Mesenchymal stem cell (in vitro differentiated cells and primary cell): Measurements from ENCODE around the gene ZFYVE9.
A peak's percentile ranks its signal among the peaks of the same experiment; 100 is the strongest.

Experiments
- DNase-seq: peaks from one replicate; pipeline ENCODE4 v3.0.0-alpha.2; 2013
- H2AFZ ChIP-seq: one replicate; pipeline ENCODE4 v1.6.1; 2013; ENCODE audit warnings: low read depth, mild to moderate bottlenecking, control low read depth, inconsistent platforms, low read length, moderate library complexity
- H2AK5ac ChIP-seq: 2 replicates; pipeline ENCODE4 v1.6.1; 2013; ENCODE audit warnings: low read length, moderate library complexity, mild to moderate bottlenecking, inconsistent platforms; ENCODE audit not compliant: severe bottlenecking
- H2BK120ac ChIP-seq: one replicate; pipeline ENCODE4 v1.6.1; 2013; ENCODE audit warnings: low read depth, mild to moderate bottlenecking, inconsistent platforms, low read length, moderate library complexity
- H2BK12ac ChIP-seq, 2 experiments: one replicate each; pipeline ENCODE4 v1.6.1; 2013; ENCODE audit warnings: inconsistent platforms in 2 of 2, low read length in 2 of 2, mild to moderate bottlenecking in 2 of 2, moderate library complexity in 2 of 2, control low read depth in 1 of 2
- H2BK15ac ChIP-seq: one replicate; pipeline ENCODE4 v1.6.1; 2013; ENCODE audit warnings: mild to moderate bottlenecking, low read depth, inconsistent platforms; ENCODE audit not compliant: poor library complexity, severe bottlenecking
- H2BK5ac ChIP-seq: 2 replicates; pipeline ENCODE4 v1.6.1; 2013; ENCODE audit warnings: low read depth, mild to moderate bottlenecking, low read length, control low read depth, inconsistent platforms; ENCODE audit not compliant: poor library complexity, severe bottlenecking
- H3K14ac ChIP-seq, 2 experiments: one replicate each; pipeline ENCODE4 v1.6.1; 2013; ENCODE audit warnings: inconsistent platforms in 2 of 2, low read length in 2 of 2, control low read depth in 1 of 2, mild to moderate bottlenecking in 1 of 2, moderate library complexity in 1 of 2
- H3K18ac ChIP-seq, 2 experiments: one replicate each; pipeline ENCODE4 v1.6.1; 2013; ENCODE audit warnings: inconsistent platforms in 2 of 2, low read length in 2 of 2, control low read depth in 1 of 2, low read depth in 1 of 2, mild to moderate bottlenecking in 1 of 2
- H3K23ac ChIP-seq, 2 experiments: one replicate each; pipeline ENCODE4 v1.6.1; 2013; ENCODE audit warnings: inconsistent platforms in 2 of 2, low read length in 2 of 2, mild to moderate bottlenecking in 2 of 2, moderate library complexity in 2 of 2, control low read depth in 1 of 2
- H3K27ac ChIP-seq: 2 replicates; pipeline ENCODE4 v1.5.1; 2013; ENCODE audit warnings: mild to moderate bottlenecking, moderate library complexity, low read length, control low read depth, inconsistent platforms; ENCODE audit not compliant: poor library complexity, severe bottlenecking
- H3K27me3 ChIP-seq, 2 experiments: 2 replicates each; pipeline versions ENCODE4 v1.6.1 to v1.7.0; 2013; ENCODE audit warnings: low read length in 2 of 2, mild to moderate bottlenecking in 2 of 2, moderate library complexity in 2 of 2, control low read depth in 1 of 2, inconsistent platforms in 1 of 2; ENCODE audit not compliant: control insufficient read depth in 1 of 2, insufficient read depth in 1 of 2
- H3K36me3 ChIP-seq, 2 experiments: 2 replicates each; pipeline versions ENCODE4 v1.6.1 to v1.7.0; 2013; ENCODE audit warnings: low read length in 2 of 2, control low read depth in 1 of 2, inconsistent platforms in 1 of 2, low read depth in 1 of 2, mild to moderate bottlenecking in 1 of 2; ENCODE audit not compliant: insufficient read depth in 2 of 2, control insufficient read depth in 1 of 2
- H3K4ac ChIP-seq, 2 experiments: one replicate each; pipeline ENCODE4 v1.6.1; 2013; ENCODE audit warnings: inconsistent platforms in 2 of 2, low read length in 2 of 2, mild to moderate bottlenecking in 2 of 2, moderate library complexity in 2 of 2, control low read depth in 1 of 2, low read depth in 1 of 2
- H3K4me1 ChIP-seq: 2 replicates; pipeline ENCODE4 v1.6.1; 2013; ENCODE audit warnings: low read depth, low read length, control low read depth; ENCODE audit not compliant: control insufficient read depth, insufficient read depth
- H3K4me2 ChIP-seq: 2 replicates; pipeline ENCODE4 v1.6.1; 2013; ENCODE audit warnings: low read length, mild to moderate bottlenecking, inconsistent platforms; ENCODE audit not compliant: poor library complexity, severe bottlenecking
- H3K4me3 ChIP-seq, 2 experiments: 2 replicates each; pipeline versions ENCODE4 v1.5.1 to v1.7.0; 2013; ENCODE audit warnings: low read length in 2 of 2, mild to moderate bottlenecking in 2 of 2, control low read depth in 1 of 2, low read depth in 1 of 2; ENCODE audit not compliant: insufficient read depth in 1 of 2
- H3K79me1 ChIP-seq: replicated peaks from 2 replicates; pipeline ENCODE4 v1.6.1; 2013; ENCODE audit warnings: mild to moderate bottlenecking, control low read depth, low read length, inconsistent platforms; ENCODE audit not compliant: poor library complexity, severe bottlenecking
- H3K9ac ChIP-seq: 2 replicates; pipeline ENCODE4 v1.7.0; 2013; ENCODE audit warnings: mild to moderate bottlenecking, low read length, moderate library complexity
- H3K9me3 ChIP-seq: 2 replicates; pipeline ENCODE4 v1.7.0; 2013; ENCODE audit warnings: mild to moderate bottlenecking, low read length; ENCODE audit not compliant: control insufficient read depth
- H4K8ac ChIP-seq: one replicate; pipeline ENCODE4 v1.6.1; 2013; ENCODE audit warnings: inconsistent platforms, mild to moderate bottlenecking, low read length, moderate library complexity
- H4K91ac ChIP-seq: one replicate; pipeline ENCODE4 v1.6.1; 2013; ENCODE audit warnings: mild to moderate bottlenecking, low read length, inconsistent platforms
- WGBS: methylation state at CpG from one replicate; pipeline ENCODE4 v1.1.7; 2013; ENCODE audit warnings: mixed read lengths; 5-methylcytosine and 5-hydroxymethylcytosine counted together

ZFYVE9 gene

GRCh38 chr1:52237430-52237829 is 95.5 kb downstream of the ZFYVE9 start:
- no peak overlapping the region for H2AFZ ChIP-seq
- H3K9me3 ChIP-seq, result no peaks in the 10 kb centered on the region
- no peak overlapping the region for H3K4ac ChIP-seq
- no peak overlapping the region for H2BK5ac ChIP-seq
- WGBS, result 17% methylated on average over 1 of the region's 1 CpG
- H3K14ac ChIP-seq, result no peak overlapping the region
- H3K4me1 ChIP-seq, result no peaks in the 10 kb centered on the region
- peak; percentile 74 for DNase-seq
- no peak overlapping the region for H2BK12ac ChIP-seq
- H4K8ac ChIP-seq, result no peak overlapping the region
- no peak overlapping the region for H3K4me3 ChIP-seq
- H2BK120ac ChIP-seq, result no peak overlapping the region
- H3K79me1 ChIP-seq, result peaks cover 2% of the 10 kb centered on the region
- no peak overlapping the region for H3K27ac ChIP-seq
- no peak overlapping the region for H3K4me2 ChIP-seq
- H3K18ac ChIP-seq, result no peak overlapping the region
- no peak overlapping the region for H4K91ac ChIP-seq
- no peak overlapping the region for H2AK5ac ChIP-seq
- H3K27me3 ChIP-seq, result no peaks in the 10 kb centered on the region
- no peak overlapping the region for H3K23ac ChIP-seq
- H2BK15ac ChIP-seq, result no peak overlapping the region
- no peak overlapping the region for H3K9ac ChIP-seq
- H3K36me3 ChIP-seq, result no peaks in the 10 kb centered on the region

GRCh38 chr1:52238474-52238873 is 96.6 kb downstream of the ZFYVE9 start:
- Histone ChIP-seq H3K4me2 (no peak overlapping the region), H3K9me3 (no peaks in the 10 kb centered on the region), H3K4me1 (no peaks in the 10 kb centered on the region), H3K23ac (no peak overlapping the region), H3K79me1 (peaks cover 2% of the 10 kb centered on the region), H2AK5ac (no peak overlapping the region), H3K14ac (no peak overlapping the region), H4K91ac (no peak overlapping the region), H4K8ac (no peak overlapping the region), H3K9ac (peak overlapping the region; percentile 2), H2BK120ac (no peak overlapping the region), H3K18ac (no peak overlapping the region), H2BK15ac (no peak overlapping the region), H3K36me3 (peaks cover 0 to 5% of the 10 kb centered on the region in 2 experiments), H2AFZ (no peak overlapping the region), H3K27ac (no peak overlapping the region), H3K4ac (no peak overlapping the region), H2BK5ac (no peak overlapping the region), H3K27me3 (no peaks in the 10 kb centered on the region), H2BK12ac (no peak overlapping the region), H3K4me3 (peak overlapping the region in 1 of 2 experiments; percentile 21)
- WGBS, result 41% methylated on average over 2 of the region's 2 CpGs
- peak; percentile 56 for DNase-seq

- H2AFZ ChIP-seq, result no peak overlapping the region
- peak overlapping the region in 1 of 2 experiments; percentile 21 for H3K4me3 ChIP-seq
- H2BK120ac ChIP-seq, result no peak overlapping the region
- no peak overlapping the region for H2BK12ac ChIP-seq
- no peak overlapping the region for H3K14ac ChIP-seq
- H3K27me3 ChIP-seq, result no peaks in the 10 kb centered on the region
- no peak overlapping the region for H3K4me2 ChIP-seq
- no peak overlapping the region for H3K4ac ChIP-seq
- no peak overlapping the region for H3K9ac ChIP-seq
- H3K79me1 ChIP-seq, result peaks cover 2% of the 10 kb centered on the region
- H2AK5ac ChIP-seq, result no peak overlapping the region
- peak; percentile 22 for DNase-seq
- peaks cover 0 to 5% of the 10 kb centered on the region in 2 experiments for H3K36me3 ChIP-seq
- H2BK5ac ChIP-seq, result no peak overlapping the region
- H3K23ac ChIP-seq, result no peak overlapping the region
- no peaks in the 10 kb centered on the region for H3K4me1 ChIP-seq
- H4K8ac ChIP-seq, result no peak overlapping the region
- 90% methylated on average over 3 of the region's 3 CpGs for WGBS
- no peaks in the 10 kb centered on the region for H3K9me3 ChIP-seq
- no peak overlapping the region for H3K27ac ChIP-seq
- no peak overlapping the region for H2BK15ac ChIP-seq
- H3K18ac ChIP-seq, result no peak overlapping the region
- H4K91ac ChIP-seq, result no peak overlapping the region
These were observed 97.2 kb downstream of the ZFYVE9 start for GRCh38 chr1:52238887-52239707.

GRCh38 chr1:52239708-52240001 is 97.8 kb downstream of the ZFYVE9 start:
- WGBS, result 46% methylated on average over 1 of the region's 1 CpG
- no peak overlapping the region for H2BK12ac ChIP-seq

More at GRCh38 chr1:52239708-52240001, 97.8 kb downstream of the ZFYVE9 start:
- Histone ChIP-seq H3K4me3 (no peak overlapping the region), H2BK15ac (no peak overlapping the region), H3K18ac (no peak overlapping the region), H2AFZ (no peak overlapping the region), H3K4me1 (no peaks in the 10 kb centered on the region), H3K23ac (no peak overlapping the region), H3K27ac (no peak overlapping the region), H3K4ac (no peak overlapping the region), H2BK5ac (no peak overlapping the region), H3K27me3 (no peaks in the 10 kb centered on the region), H3K36me3 (peaks cover 0 to 5% of the 10 kb centered on the region in 2 experiments), H4K8ac (no peak overlapping the region), H3K9ac (no peak overlapping the region), H3K79me1 (peaks cover 2% of the 10 kb centered on the region), H4K91ac (no peak overlapping the region), H2AK5ac (no peak overlapping the region), H2BK120ac (no peak overlapping the region), H3K4me2 (no peak overlapping the region), H3K9me3 (no peaks in the 10 kb centered on the region), H3K14ac (no peak overlapping the region)
- no peak for DNase-seq
